Endodermal cell (in vitro differentiated cells): ENCODE results near the gene CAMKK2. TPM values are rescaled to one million over a fixed set of nuclear protein-coding genes. Genes with fewer than 3 reads are reported as not detected.
A peak's percentile ranks its signal among the peaks of the same experiment; 100 is the strongest.

ENCODE experiments used
- DNase-seq: peaks from one replicate; pipeline ENCODE4 v3.0.0-alpha.2; 2017
- H3K27ac ChIP-seq: 2 replicates; pipeline ENCODE4 v1.5.1; 2013; ENCODE audit warnings: mild to moderate bottlenecking, low read depth, low read length, moderate library complexity
- H3K27me3 ChIP-seq: 2 replicates; pipeline ENCODE4 v1.6.1; 2013; ENCODE audit warnings: mild to moderate bottlenecking, low read length, moderate library complexity; ENCODE audit not compliant: insufficient read depth, control insufficient read depth, poor library complexity, severe bottlenecking
- H3K36me3 ChIP-seq: 2 replicates; pipeline ENCODE4 v1.7.0; 2013; ENCODE audit warnings: mild to moderate bottlenecking, low read length, moderate library complexity; ENCODE audit not compliant: control insufficient read depth, insufficient read depth
- H3K4me1 ChIP-seq: one replicate; pipeline ENCODE4 v1.7.0; 2013; ENCODE audit warnings: low read length; ENCODE audit not compliant: control insufficient read depth, insufficient read depth
- H3K4me3 ChIP-seq: 2 replicates; pipeline ENCODE4 v1.5.1; 2013; ENCODE audit warnings: mild to moderate bottlenecking, low read length, moderate library complexity
- H3K9ac ChIP-seq: 2 replicates; pipeline ENCODE4 v1.6.1; 2013; ENCODE audit warnings: mild to moderate bottlenecking, low read length, moderate library complexity; ENCODE audit not compliant: poor library complexity, severe bottlenecking; ENCODE audit errors: extremely low read depth
- H3K9me3 ChIP-seq: 2 replicates; pipeline ENCODE4 v1.6.1; 2013; ENCODE audit warnings: mild to moderate bottlenecking, low read length, moderate library complexity; ENCODE audit not compliant: control insufficient read depth
- H3K27ac Mint-ChIP-seq: 2 replicates; pipeline ENCODE4 v1.8.0; 2020; ENCODE audit warnings: mixed read lengths
- H3K27me3 Mint-ChIP-seq: 2 replicates; pipeline ENCODE4 v1.8.0; 2021; ENCODE audit warnings: mild to moderate bottlenecking, mixed read lengths; ENCODE audit not compliant: insufficient read depth
- H3K36me3 Mint-ChIP-seq: 2 replicates; pipeline ENCODE4 v1.8.0; 2020; ENCODE audit warnings: low read depth, mixed read lengths
- H3K4me1 Mint-ChIP-seq: 2 replicates; pipeline ENCODE4 v1.8.0; 2020; ENCODE audit warnings: mixed read lengths
- H3K4me3 Mint-ChIP-seq: 2 replicates; pipeline ENCODE4 v1.8.0; 2020; ENCODE audit warnings: mild to moderate bottlenecking, moderate library complexity, mixed read lengths
- H3K9me3 Mint-ChIP-seq: 2 replicates; pipeline ENCODE4 v1.8.0; 2020; ENCODE audit warnings: mild to moderate bottlenecking, mixed read lengths
- WGBS, 2 experiments: methylation state at CpG; one replicate each; pipeline versions ENCODE4 v1.1.5 to v1.1.7; 2013; ENCODE audit warnings: missing lambda C conversion rate in 2 of 2, mixed read lengths in 1 of 2; ENCODE audit not compliant: insufficient coverage in 1 of 2, insufficient read length in 1 of 2; 5-methylcytosine and 5-hydroxymethylcytosine counted together
- total RNA-seq, 2 donors: library from RNA; stranded (reverse); fragmentation: NEBNext Ultra II Directional in 1 of 2; extraction: Animal tissue kit (Norgen Biotek cat#: 25700) in 1 of 2; gene quantifications; 2 replicates in 1 of 2; 3 replicates in 1 of 2; pipeline ENCODE4 v1.2.1, GENCODE V29; 2021
- TF ChIP-seq, protein P1 (sequence below): fragments of 200-600 bp; sonication (generic); conservative IDR thresholded peaks from 2 replicates; pipeline ENCODE4 v1.5.0; 2021; ENCODE audit warnings: antibody characterized with exemption, mild to moderate bottlenecking

Gene CAMKK2
- total RNA-seq, 2 donors from 2014 or later: 95.8 to 113 TPM

DNA sequence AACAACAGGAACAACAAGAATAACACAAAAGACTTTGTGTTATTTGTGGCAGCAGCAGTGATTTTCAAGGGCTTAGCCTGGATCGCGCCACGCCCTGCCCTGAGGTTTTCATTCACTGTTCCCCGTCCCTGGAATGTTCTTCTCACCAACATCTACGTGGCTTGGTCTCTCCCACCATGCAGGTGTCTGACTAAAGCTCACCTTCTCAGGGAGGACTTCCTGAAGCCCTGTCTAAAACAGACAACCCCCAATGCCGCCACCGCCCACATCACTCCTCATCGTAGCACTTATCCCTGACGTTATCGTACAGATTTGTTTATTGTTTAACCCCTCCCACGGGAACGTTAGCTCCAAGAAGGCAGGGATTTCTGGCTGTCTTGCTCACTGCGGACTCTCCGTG is 46.1 kb downstream of the CAMKK2 start:
- Histone ChIP-seq H3K9ac (no peak overlapping the region), H3K9me3 (no peaks in the 10 kb centered on the region), H3K4me1 (no peaks in the 10 kb centered on the region), H3K27ac (no peak overlapping the region), H3K36me3 (peaks cover 69% of the 10 kb centered on the region), H3K27me3 (no peaks in the 10 kb centered on the region), H3K4me3 (no peak overlapping the region)
- Mint-ChIP-seq H3K4me3 (no peak overlapping the region), H3K27ac (peak overlapping the region; percentile 55), H3K27me3 (no peaks in the 10 kb centered on the region), H3K9me3 (no peaks in the 10 kb centered on the region), H3K4me1 (no peaks in the 10 kb centered on the region), H3K36me3 (peaks cover 80% of the 10 kb centered on the region)
- TF ChIP-seq, protein P1, sequence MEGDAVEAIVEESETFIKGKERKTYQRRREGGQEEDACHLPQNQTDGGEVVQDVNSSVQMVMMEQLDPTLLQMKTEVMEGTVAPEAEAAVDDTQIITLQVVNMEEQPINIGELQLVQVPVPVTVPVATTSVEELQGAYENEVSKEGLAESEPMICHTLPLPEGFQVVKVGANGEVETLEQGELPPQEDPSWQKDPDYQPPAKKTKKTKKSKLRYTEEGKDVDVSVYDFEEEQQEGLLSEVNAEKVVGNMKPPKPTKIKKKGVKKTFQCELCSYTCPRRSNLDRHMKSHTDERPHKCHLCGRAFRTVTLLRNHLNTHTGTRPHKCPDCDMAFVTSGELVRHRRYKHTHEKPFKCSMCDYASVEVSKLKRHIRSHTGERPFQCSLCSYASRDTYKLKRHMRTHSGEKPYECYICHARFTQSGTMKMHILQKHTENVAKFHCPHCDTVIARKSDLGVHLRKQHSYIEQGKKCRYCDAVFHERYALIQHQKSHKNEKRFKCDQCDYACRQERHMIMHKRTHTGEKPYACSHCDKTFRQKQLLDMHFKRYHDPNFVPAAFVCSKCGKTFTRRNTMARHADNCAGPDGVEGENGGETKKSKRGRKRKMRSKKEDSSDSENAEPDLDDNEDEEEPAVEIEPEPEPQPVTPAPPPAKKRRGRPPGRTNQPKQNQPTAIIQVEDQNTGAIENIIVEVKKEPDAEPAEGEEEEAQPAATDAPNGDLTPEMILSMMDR: no peak
- no peak for DNase-seq
- 90 to 92% methylated on average over 12 to 14 of the region's 14 CpGs for WGBS, 2 experiments

DNA sequence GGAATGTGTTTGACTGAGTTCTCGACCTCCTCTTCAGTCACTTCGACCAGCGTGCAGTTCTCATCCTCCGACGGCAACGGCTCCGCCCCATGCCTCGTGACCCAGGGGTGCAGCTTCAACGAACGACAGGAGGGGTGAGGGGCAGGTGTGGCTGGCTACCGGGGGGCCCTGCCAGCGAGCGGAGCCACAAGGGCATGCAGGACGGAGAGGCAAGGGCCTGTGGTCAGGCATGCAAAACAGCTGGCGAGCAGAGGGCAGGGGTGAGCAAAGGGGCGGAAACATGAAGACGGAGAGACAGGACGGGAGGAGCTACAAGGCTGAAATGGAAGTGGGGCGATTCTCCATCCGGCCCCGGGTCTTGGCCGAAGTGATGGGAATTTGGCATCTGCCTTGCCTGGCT is 47.9 kb downstream of the CAMKK2 start:
- H3K27me3 Mint-ChIP-seq: no peaks in the 10 kb centered on the region
- Histone ChIP-seq H3K4me1 (no peaks in the 10 kb centered on the region), H3K27ac (no peak overlapping the region), H3K27me3 (no peaks in the 10 kb centered on the region), H3K9me3 (no peaks in the 10 kb centered on the region), H3K4me3 (no peak overlapping the region), H3K36me3 (peaks cover 69% of the 10 kb centered on the region), H3K9ac (no peak overlapping the region)
- 94% methylated on average over 7 to 22 of the region's 22 CpGs for WGBS, 2 experiments
- peak overlapping the region; percentile 21 for H3K27ac Mint-ChIP-seq
- no peak for DNase-seq
- no peaks in the 10 kb centered on the region for H3K9me3 Mint-ChIP-seq
- TF ChIP-seq, protein P1: no peak
- no peak overlapping the region for H3K4me3 Mint-ChIP-seq
- no peaks in the 10 kb centered on the region for H3K4me1 Mint-ChIP-seq
- peaks cover 77% of the 10 kb centered on the region for H3K36me3 Mint-ChIP-seq

DNA sequence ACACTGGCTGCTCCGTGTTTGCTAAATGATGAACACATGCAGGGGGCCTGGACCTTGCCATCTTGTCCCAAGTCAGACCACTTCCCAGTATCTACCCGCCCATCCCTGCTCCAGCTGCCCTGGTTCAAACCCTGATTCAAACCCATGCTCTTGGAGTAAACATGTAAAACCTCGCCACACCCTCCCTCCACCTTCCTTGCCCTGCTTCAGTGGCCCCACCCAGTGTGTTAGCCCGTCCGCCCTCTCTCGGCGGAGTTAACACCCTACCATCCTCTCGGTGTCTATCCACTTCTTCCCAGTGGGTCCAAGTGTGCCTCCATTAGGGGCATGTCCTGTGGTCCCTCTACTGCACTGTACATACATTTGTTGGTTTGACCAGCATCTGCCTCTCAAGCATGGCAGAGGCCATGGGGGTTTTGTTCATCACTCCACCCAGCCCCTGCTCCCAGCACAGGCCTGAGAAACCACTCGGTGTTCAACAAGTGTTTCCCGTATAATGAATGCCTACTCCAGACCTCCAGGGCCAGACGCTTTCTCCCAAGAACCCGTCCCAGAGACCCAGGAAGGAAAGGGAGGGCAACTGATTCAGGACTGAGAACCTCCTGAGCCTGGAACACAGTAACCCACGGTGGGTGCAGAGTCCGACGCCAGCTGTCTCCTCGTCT is 49.5 kb downstream of the CAMKK2 start:
- H3K36me3 ChIP-seq: peaks cover 59% of the 10 kb centered on the region
- no peaks in the 10 kb centered on the region for H3K27me3 ChIP-seq
- 93 to 98% methylated on average over 9 to 16 of the region's 16 CpGs for WGBS, 2 experiments
- no peak overlapping the region for H3K9ac ChIP-seq
- H3K27ac ChIP-seq: no peak overlapping the region
- Mint-ChIP-seq H3K9me3 (no peaks in the 10 kb centered on the region), H3K27ac (peak overlapping the region; percentile 44), H3K4me1 (no peaks in the 10 kb centered on the region), H3K36me3 (peaks cover 70% of the 10 kb centered on the region), H3K4me3 (no peak overlapping the region), H3K27me3 (no peaks in the 10 kb centered on the region)
- DNase-seq: no peak
- no peaks in the 10 kb centered on the region for H3K9me3 ChIP-seq
- H3K4me3 ChIP-seq: no peak overlapping the region
- H3K4me1 ChIP-seq: no peaks in the 10 kb centered on the region
- TF ChIP-seq, protein P1: no peak
